Neutrophil (primary cell): ENCODE measurements around the gene GGACT.
"Not testable (repeated sequence)": the region's sequence is repeated elsewhere in the genome, so short reads cannot be mapped to it uniquely, and the experiment has no call there.

ENCODE experiments used
- H3K27ac ChIP-seq: fragments of 200-600 bp; sonication (generic); 2 replicates; pipeline ENCODE4 v1.5.1; 2016; ENCODE audit warnings: mild to moderate bottlenecking, moderate library complexity
- H3K27me3 ChIP-seq: fragments of 200-600 bp; sonication (generic); 2 replicates; pipeline ENCODE4 v1.6.0; 2016; ENCODE audit warnings: mild to moderate bottlenecking
- H3K36me3 ChIP-seq: fragments of 200-600 bp; sonication (generic); 2 replicates; pipeline ENCODE4 v1.5.1; 2017
- H3K4me1 ChIP-seq, 2 experiments: fragments of 200-600 bp in 1 of 2; sonication (generic) in 1 of 2; 1 replicate in 1 of 2; 2 replicates in 1 of 2; pipeline versions ENCODE4 v1.5.1 to v1.6.1; 2013 to 2016; ENCODE audit warnings: low read depth in 1 of 2, low read length in 1 of 2, mild to moderate bottlenecking in 1 of 2, moderate library complexity in 1 of 2; ENCODE audit not compliant: control insufficient read depth in 1 of 2, insufficient read depth in 1 of 2
- H3K4me3 ChIP-seq, 2 experiments: fragments of 200-600 bp in 1 of 2; sonication (generic) in 1 of 2; 1 replicate in 1 of 2; 2 replicates in 1 of 2; pipeline ENCODE4 v1.5.1; 2013 to 2016; ENCODE audit warnings: low read depth in 1 of 2, low read length in 1 of 2, mild to moderate bottlenecking in 1 of 2, moderate library complexity in 1 of 2
- H3K9me3 ChIP-seq: fragments of 200-600 bp; sonication (generic); 2 replicates; pipeline ENCODE4 v1.5.1; 2016
- TF ChIP-seq, protein P1 (sequence below): fragments of 200-600 bp; sonication (generic); IDR thresholded peaks from 2 replicates; pipeline ENCODE4 v1.5.1; 2016; ENCODE audit warnings: antibody characterized with exemption

Gene GGACT

DNA sequence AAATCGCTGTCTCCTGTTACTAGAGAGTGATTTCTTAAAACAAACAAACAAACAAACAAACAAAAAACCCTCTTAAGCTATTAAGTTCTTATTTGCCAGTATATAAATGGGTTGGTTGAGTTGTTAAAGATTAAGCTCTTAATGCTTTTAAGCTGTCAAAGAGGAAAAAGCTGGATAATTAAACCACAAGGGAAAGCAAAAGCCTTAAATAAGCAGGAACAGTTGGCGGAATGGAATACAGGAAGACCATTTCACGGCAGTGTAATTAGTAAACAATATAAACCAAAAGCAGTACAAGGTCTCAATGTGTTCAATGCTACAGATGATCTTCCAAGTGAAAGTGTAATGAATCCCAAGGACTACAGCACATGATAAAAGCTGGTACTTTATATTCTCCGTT lies 32.2 kb upstream of the GGACT start:
- H3K4me1 ChIP-seq = no peaks in the 10 kb centered on the region
- no peaks in the 10 kb centered on the region for H3K27me3 ChIP-seq
- H3K9me3 ChIP-seq = no peaks in the 10 kb centered on the region
- no peak overlapping the region for H3K27ac ChIP-seq
- no peaks in the 10 kb centered on the region for H3K36me3 ChIP-seq
- TF ChIP-seq, protein P1, sequence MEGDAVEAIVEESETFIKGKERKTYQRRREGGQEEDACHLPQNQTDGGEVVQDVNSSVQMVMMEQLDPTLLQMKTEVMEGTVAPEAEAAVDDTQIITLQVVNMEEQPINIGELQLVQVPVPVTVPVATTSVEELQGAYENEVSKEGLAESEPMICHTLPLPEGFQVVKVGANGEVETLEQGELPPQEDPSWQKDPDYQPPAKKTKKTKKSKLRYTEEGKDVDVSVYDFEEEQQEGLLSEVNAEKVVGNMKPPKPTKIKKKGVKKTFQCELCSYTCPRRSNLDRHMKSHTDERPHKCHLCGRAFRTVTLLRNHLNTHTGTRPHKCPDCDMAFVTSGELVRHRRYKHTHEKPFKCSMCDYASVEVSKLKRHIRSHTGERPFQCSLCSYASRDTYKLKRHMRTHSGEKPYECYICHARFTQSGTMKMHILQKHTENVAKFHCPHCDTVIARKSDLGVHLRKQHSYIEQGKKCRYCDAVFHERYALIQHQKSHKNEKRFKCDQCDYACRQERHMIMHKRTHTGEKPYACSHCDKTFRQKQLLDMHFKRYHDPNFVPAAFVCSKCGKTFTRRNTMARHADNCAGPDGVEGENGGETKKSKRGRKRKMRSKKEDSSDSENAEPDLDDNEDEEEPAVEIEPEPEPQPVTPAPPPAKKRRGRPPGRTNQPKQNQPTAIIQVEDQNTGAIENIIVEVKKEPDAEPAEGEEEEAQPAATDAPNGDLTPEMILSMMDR = no peak
- no peak overlapping the region for H3K4me3 ChIP-seq

DNA sequence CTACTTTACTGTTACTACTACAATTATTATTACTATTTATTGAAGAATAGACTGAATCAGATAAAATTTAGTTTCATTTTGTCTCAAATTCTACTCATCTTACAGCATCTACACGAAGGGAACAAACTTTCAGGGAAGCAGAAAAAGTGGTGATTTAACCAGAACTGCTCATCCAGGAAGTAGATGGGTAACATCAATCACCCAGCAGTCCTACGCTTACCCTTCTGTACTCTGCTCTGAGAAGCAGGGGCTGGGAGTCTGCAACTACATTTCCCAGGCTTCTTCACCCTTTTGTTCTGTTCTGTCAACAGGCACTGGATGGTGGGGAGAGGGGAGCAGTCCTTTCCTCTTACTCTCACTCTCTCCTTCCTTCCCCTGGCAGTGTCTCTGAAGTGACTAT lies 31.4 kb upstream of the GGACT start:
- no peaks in the 10 kb centered on the region for H3K9me3 ChIP-seq
- H3K36me3 ChIP-seq = no peaks in the 10 kb centered on the region
- H3K27ac ChIP-seq = no peak overlapping the region
- H3K4me1 ChIP-seq = no peaks in the 10 kb centered on the region
- H3K4me3 ChIP-seq = no peak overlapping the region
- no peaks in the 10 kb centered on the region for H3K27me3 ChIP-seq
- TF ChIP-seq, protein P1 = no peak

DNA sequence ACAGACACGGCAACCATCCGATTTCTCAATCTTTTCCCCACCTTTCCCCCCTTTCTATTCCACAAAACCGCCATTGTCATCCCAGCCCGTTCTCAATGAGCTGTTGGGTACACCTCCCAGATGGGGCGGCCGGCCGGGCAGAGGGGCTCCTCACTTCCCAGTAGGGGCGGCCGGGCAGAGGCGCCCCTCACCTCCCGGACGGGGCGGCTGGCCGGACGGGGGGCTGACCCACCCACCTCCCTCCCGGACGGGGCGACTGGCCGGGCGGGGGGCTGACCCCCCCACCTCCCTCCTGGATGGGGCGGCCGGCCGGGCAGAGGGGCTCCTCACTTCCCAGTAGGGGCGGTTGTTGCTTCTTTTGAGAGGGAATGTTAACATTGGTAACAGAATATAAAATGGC lies 30.3 kb upstream of the GGACT start:
- H3K9me3 ChIP-seq, H3K4me1 ChIP-seq, H3K36me3 ChIP-seq, H3K4me3 ChIP-seq, H3K27me3 ChIP-seq, H3K27ac ChIP-seq: not testable (repeated sequence)

DNA sequence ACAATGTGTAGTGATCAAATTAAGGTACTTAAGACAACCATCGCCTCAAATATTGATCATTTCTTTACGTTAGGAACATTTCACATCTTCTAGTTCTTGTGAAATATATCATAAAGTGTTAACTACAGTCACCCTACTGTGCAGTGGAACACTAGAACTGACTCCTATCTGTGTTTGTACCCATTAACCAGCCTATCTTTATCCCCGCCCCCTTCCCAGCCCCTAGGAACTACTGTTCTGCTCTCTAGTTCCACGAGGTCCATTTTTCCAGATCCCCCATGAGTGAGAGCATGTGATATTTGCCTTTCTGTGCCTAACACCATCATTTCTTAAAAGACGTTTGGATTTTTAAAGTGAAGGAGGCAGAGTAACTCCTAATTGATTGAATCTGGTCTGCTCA lies 24.4 kb upstream of the GGACT start:
- H3K9me3 ChIP-seq = no peaks in the 10 kb centered on the region
- peaks cover 7 to 10% of the 10 kb centered on the region in 2 experiments for H3K4me1 ChIP-seq
- H3K27me3 ChIP-seq = no peaks in the 10 kb centered on the region
- TF ChIP-seq, protein P1 = no peak
- no peak overlapping the region for H3K27ac ChIP-seq
- no peak overlapping the region for H3K4me3 ChIP-seq
- H3K36me3 ChIP-seq = no peaks in the 10 kb centered on the region

DNA sequence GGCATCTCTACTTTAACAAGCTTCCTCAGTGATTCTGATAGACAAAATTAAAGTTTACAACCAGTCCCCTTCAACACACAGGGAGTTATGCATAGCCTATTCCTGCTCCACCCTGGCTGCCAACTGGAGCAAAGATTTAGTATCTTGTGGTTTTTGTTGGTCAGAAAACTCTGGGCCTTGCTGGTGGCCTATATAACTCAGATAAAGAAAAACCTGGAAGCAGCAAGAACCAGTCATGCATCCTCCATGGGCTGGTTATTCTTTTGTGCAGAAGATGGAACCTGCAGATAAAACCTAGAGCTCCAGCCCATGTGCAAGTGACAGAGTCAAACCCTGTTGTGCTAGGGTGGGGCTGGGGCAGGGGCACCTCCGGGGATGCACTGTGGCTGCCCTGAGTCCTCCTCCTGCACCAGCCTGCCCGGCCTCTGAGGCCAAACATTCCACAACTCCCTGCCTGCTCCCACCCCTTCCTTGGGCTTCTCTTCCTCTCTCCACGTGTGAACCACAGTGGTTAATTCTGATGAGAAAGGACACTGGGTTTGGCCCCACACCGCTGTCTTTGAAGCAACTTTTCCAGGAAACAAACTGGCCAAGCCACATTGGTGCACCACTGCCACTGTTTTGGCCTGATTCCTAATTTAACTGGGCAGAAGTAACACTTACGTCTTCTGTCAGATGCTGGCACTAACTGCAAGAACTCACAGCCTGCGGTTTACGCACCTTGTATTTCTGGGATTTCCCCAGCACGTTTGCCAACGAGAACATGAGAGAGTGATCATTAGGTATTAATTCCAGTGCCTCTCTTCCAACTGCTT lies 23.3 kb upstream of the GGACT start:
- no peaks in the 10 kb centered on the region for H3K36me3 ChIP-seq
- TF ChIP-seq, protein P1 = no peak

DNA sequence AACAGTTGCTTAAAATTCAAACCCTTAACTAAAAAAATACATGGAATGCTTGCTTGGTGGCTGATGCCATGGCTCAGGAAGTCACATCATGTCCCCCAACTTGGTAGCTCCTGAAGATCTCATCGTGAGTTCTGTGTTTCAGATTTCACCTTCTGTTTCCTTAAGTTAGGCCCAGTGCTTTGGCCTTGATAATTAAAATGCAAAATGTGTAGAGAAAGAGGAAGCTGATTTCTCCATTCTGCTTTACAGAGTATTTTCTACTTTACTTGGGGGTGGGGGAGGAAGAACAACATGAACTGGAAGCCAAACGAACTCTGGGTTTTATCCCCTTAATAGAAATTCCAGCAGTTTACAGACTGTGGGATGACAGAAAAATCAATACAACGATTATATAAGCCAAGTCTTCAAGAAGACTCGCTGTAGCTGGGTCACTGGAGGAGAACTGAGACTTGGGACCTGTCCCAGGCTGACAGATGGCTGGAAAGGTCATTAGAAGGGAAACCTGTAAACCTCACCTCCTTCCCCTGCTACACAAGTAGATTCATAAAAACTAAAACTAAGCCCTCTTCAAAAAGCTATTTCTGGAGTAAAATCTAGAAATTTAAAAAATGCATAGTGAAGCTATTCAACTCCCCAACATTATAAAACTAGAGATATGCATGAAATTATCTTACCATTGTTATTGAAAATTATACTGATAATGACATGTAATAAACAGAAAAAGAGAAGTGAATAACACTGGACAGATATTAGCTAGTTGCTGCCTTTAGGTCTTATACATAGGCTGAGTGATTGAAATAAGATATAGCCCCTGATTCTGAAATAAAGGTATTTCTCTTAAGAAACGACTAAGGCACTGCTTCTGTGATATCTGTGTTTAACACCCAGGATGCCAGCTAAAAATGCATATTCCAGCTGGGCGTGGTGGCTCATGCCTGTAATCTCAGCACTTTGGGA lies 22.1 kb upstream of the GGACT start:
- peak overlapping the region; percentile 10 for H3K27ac ChIP-seq
- H3K9me3 ChIP-seq = no peaks in the 10 kb centered on the region
- H3K4me3 ChIP-seq = no peak overlapping the region
- no peaks in the 10 kb centered on the region for H3K36me3 ChIP-seq
- H3K4me1 ChIP-seq = peaks cover 7 to 10% of the 10 kb centered on the region in 2 experiments
- TF ChIP-seq, protein P1 = no peak
- H3K27me3 ChIP-seq = no peaks in the 10 kb centered on the region

More for the DNA sequence above, 23.3 kb upstream of the GGACT start:
- Histone ChIP-seq H3K4me3 (no peak overlapping the region), H3K9me3 (no peaks in the 10 kb centered on the region), H3K27ac (no peak overlapping the region), H3K4me1 (peaks cover 7 to 10% of the 10 kb centered on the region in 2 experiments), H3K27me3 (no peaks in the 10 kb centered on the region)
